Parathyroid adenoma (tissue), 2 donors: ENCODE results near the gene ETV6.

Experiments used
- H2AFZ ChIP-seq: fragments of 300-600 bp; sonication (generic); one replicate; pipeline ENCODE4 v1.7.0; 2017; ENCODE audit warnings: antibody characterized with exemption, mild to moderate bottlenecking
- H3K27ac ChIP-seq: fragments of 300-600 bp; sonication (generic); one replicate; pipeline ENCODE4 v1.7.0; 2017
- H3K27me3 ChIP-seq: fragments of 300-600 bp; sonication (generic); one replicate; pipeline ENCODE4 v1.7.0; 2017; ENCODE audit warnings: low read length; ENCODE audit not compliant: control insufficient read depth, insufficient read depth
- H3K36me3 ChIP-seq: fragments of 300-600 bp; sonication (generic); one replicate; pipeline ENCODE4 v1.7.0; 2017; ENCODE audit warnings: low read length; ENCODE audit not compliant: control insufficient read depth, insufficient read depth
- H3K4me1 ChIP-seq: fragments of 300-600 bp; sonication (generic); one replicate; pipeline ENCODE4 v1.7.0; 2017; ENCODE audit warnings: control low read depth
- H3K4me2 ChIP-seq: fragments of 300-600 bp; sonication (generic); one replicate; pipeline ENCODE4 v1.7.0; 2017; ENCODE audit warnings: low read length
- H3K4me3 ChIP-seq: fragments of 300-600 bp; sonication (generic); one replicate; pipeline ENCODE4 v1.7.0; 2017; ENCODE audit warnings: low read depth, low read length
- H3K79me2 ChIP-seq: fragments of 300-600 bp; sonication (generic); one replicate; pipeline ENCODE4 v1.7.0; 2017; ENCODE audit warnings: control low read depth
- H3K9ac ChIP-seq: fragments of 300-600 bp; sonication (generic); one replicate; pipeline ENCODE4 v1.7.0; 2017; ENCODE audit warnings: mild to moderate bottlenecking
- H3K9me3 ChIP-seq: fragments of 300-600 bp; sonication (generic); one replicate; pipeline ENCODE4 v1.7.0; 2017; ENCODE audit warnings: low read length; ENCODE audit not compliant: control insufficient read depth
- CTCF ChIP-seq: fragments of 300-600 bp; sonication (generic); IDR thresholded peaks from one replicate; pipeline ENCODE4 v1.7.0; 2017; ENCODE audit warnings: antibody characterized with exemption, mild to moderate bottlenecking
- donor health status: primary hyperparathyroidism.

The ETV6 gene

GRCh38 chr12:11881835-11882234 lies 232.4 kb downstream of the ETV6 start:
- no peak overlapping the region for H2AFZ ChIP-seq
- H3K9ac ChIP-seq: no peak overlapping the region
- H3K27ac ChIP-seq: no peak overlapping the region
- H3K4me2 ChIP-seq: no peak overlapping the region
- H3K9me3 ChIP-seq: no peaks in the 10 kb centered on the region
- H3K79me2 ChIP-seq: peaks cover 4% of the 10 kb centered on the region
- H3K36me3 ChIP-seq: no peaks in the 10 kb centered on the region
- H3K27me3 ChIP-seq: no peaks in the 10 kb centered on the region
- no peak for TF ChIP-seq CTCF
- H3K4me3 ChIP-seq: no peak overlapping the region
- no peaks in the 10 kb centered on the region for H3K4me1 ChIP-seq

- H3K36me3 ChIP-seq: no peaks in the 10 kb centered on the region
- H2AFZ ChIP-seq: no peak overlapping the region
- no peak for TF ChIP-seq CTCF
- H3K27me3 ChIP-seq: no peaks in the 10 kb centered on the region
- no peak overlapping the region for H3K9ac ChIP-seq
- no peak overlapping the region for H3K4me2 ChIP-seq
- no peak overlapping the region for H3K4me3 ChIP-seq
- peaks cover 4% of the 10 kb centered on the region for H3K79me2 ChIP-seq
- H3K9me3 ChIP-seq: no peaks in the 10 kb centered on the region
- H3K27ac ChIP-seq: no peak overlapping the region
- no peaks in the 10 kb centered on the region for H3K4me1 ChIP-seq
Measured at GRCh38 chr12:11882301-11883019, 233.0 kb downstream of the ETV6 start.

- Histone ChIP-seq H3K27ac (peak overlapping the region; percentile 25), H3K9ac (no peak overlapping the region), H3K36me3 (no peaks in the 10 kb centered on the region), H3K4me1 (no peaks in the 10 kb centered on the region), H3K79me2 (peaks cover 4% of the 10 kb centered on the region), H3K4me2 (no peak overlapping the region), H3K27me3 (no peaks in the 10 kb centered on the region), H3K9me3 (no peaks in the 10 kb centered on the region), H3K4me3 (no peak overlapping the region), H2AFZ (no peak overlapping the region)
- TF ChIP-seq CTCF: no peak
Measured at GRCh38 chr12:11884116-11884515, 234.6 kb downstream of the ETV6 start.

GRCh38 chr12:11884706-11885105 lies 235.2 kb downstream of the ETV6 start:
- Histone ChIP-seq H3K4me2 (no peak overlapping the region), H3K9me3 (no peaks in the 10 kb centered on the region), H3K27ac (peak overlapping the region; percentile 5), H3K36me3 (no peaks in the 10 kb centered on the region), H3K9ac (no peak overlapping the region), H3K4me3 (no peak overlapping the region), H3K27me3 (no peaks in the 10 kb centered on the region), H3K4me1 (no peaks in the 10 kb centered on the region), H3K79me2 (peaks cover 4% of the 10 kb centered on the region), H2AFZ (no peak overlapping the region)
- TF ChIP-seq CTCF: no peak
